Neural crest cell (in vitro differentiated cells): Measurements from ENCODE around the gene GMDS. TPM values are rescaled to one million over a fixed set of nuclear protein-coding genes. Genes with fewer than 3 reads are reported as not detected.

Experiments used
- DNase-seq: peaks from one replicate; pipeline ENCODE4 v3.0.0; 2021; ENCODE audit warnings: low read depth, mixed read lengths, low spot score
- H3K27ac Mint-ChIP-seq: one replicate; pipeline ENCODE4 v1.8.0; 2021; ENCODE audit warnings: mild to moderate bottlenecking, mixed read lengths; ENCODE audit not compliant: unreplicated experiment
- H3K27me3 Mint-ChIP-seq: 2 replicates; pipeline ENCODE4 v1.8.0; 2021; ENCODE audit warnings: low read depth, mild to moderate bottlenecking, mixed read lengths
- H3K36me3 Mint-ChIP-seq: 2 replicates; pipeline ENCODE4 v1.8.0; 2021; ENCODE audit warnings: low read depth, mild to moderate bottlenecking, mixed read lengths
- H3K4me1 Mint-ChIP-seq: 2 replicates; pipeline ENCODE4 v1.8.0; 2021; ENCODE audit warnings: mixed read lengths
- H3K4me3 Mint-ChIP-seq: one replicate; pipeline ENCODE4 v1.8.0; 2021; ENCODE audit warnings: mild to moderate bottlenecking, mixed read lengths
- H3K9me3 Mint-ChIP-seq: 2 replicates; pipeline ENCODE4 v1.8.0; 2021; ENCODE audit warnings: mixed read lengths
- total RNA-seq: library from RNA; stranded (reverse); gene quantifications from 2 replicates; pipeline ENCODE4 v1.2.1, GENCODE V29; 2021
- TF ChIP-seq, protein P1 (sequence below): fragments of 200-600 bp; sonication (generic); conservative IDR thresholded peaks from 2 replicates; pipeline ENCODE4 v1.5.0; 2021; ENCODE audit warnings: antibody characterized with exemption, mild to moderate bottlenecking

GMDS gene
- total RNA-seq, 1 donor from 2014 or later, result 16.1 TPM

DNA sequence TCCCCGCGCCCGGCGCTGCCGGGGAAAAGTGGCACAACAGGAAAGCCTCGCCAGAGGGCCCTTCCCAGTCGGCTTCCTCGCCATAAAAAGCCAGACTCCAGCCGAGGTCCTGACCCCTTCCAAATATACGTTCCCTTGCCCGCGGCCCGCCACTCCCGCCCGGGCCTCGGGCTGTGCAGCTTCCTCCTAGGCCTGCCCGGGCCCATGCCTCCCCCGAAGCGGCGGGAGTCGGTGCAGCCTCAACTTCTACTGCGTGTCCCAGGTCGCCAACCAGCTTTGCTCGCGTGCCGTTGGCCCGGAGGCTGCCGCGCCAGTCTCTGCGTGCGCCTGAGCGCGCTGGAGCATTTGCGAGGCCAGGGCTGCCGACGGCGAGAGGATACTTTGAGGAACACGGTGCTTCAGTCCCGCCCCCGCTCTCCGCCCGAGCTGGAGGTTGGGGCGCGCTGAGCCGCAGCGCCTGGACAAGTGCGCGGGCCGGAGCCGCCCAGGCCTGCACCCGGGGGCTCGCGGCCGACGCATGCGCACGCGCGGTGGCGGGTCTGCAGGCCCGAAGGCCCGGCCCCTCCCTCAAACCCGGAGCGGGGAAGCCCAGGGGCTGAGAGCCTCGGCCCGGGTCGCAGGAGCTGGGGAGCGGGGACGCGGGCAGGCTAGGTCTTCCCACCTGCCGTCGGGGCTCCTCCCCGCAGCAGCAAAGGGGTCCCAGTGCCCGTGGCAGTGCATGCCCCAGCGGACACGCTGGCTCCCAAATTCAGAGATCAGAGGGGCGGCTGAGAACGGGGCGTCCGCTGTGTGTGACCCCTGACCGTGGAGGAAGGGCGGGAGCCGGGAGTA lies 625.5 kb downstream of the GMDS start:
- Mint-ChIP-seq H3K27me3 (peaks cover 96% of the 10 kb centered on the region), H3K4me3 (no peak overlapping the region), H3K36me3 (no peaks in the 10 kb centered on the region), H3K9me3 (no peaks in the 10 kb centered on the region), H3K27ac (no peak overlapping the region), H3K4me1 (peaks cover 22% of the 10 kb centered on the region)
- TF ChIP-seq, protein P1, sequence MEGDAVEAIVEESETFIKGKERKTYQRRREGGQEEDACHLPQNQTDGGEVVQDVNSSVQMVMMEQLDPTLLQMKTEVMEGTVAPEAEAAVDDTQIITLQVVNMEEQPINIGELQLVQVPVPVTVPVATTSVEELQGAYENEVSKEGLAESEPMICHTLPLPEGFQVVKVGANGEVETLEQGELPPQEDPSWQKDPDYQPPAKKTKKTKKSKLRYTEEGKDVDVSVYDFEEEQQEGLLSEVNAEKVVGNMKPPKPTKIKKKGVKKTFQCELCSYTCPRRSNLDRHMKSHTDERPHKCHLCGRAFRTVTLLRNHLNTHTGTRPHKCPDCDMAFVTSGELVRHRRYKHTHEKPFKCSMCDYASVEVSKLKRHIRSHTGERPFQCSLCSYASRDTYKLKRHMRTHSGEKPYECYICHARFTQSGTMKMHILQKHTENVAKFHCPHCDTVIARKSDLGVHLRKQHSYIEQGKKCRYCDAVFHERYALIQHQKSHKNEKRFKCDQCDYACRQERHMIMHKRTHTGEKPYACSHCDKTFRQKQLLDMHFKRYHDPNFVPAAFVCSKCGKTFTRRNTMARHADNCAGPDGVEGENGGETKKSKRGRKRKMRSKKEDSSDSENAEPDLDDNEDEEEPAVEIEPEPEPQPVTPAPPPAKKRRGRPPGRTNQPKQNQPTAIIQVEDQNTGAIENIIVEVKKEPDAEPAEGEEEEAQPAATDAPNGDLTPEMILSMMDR, result no peak
- no peak for DNase-seq

DNA sequence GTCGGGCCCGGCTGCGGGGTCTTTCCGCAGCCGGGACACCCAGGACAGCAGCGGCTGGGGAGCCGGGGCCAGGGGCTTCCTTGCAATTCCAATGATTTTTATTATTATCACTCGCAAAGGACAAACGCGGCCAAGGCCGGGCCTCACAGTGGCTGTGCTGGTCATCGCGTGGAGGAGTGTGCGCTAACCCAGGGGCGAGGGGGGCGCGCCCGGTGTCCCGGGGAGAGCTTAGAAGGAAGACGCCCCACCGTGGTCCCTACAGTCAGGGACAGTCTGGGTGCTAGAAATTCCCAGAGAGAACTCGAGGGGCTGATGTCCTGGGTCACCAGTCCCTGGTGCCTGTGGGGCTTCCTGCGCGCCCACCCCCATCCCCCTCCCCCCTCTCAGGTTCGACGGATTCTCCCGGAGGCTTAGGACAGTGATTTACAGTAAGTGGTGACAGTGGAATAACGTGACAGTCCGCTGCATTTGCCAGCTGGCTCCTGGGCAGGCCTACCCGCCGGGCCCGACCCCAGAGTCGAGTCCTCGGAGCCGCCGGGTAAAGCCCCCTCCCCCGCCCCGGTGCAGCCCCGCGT lies 626.2 kb downstream of the GMDS start:
- H3K27ac Mint-ChIP-seq, result no peak overlapping the region
- TF ChIP-seq, protein P1, result no peak
- no peak overlapping the region for H3K4me3 Mint-ChIP-seq
- H3K9me3 Mint-ChIP-seq, result no peaks in the 10 kb centered on the region
- DNase-seq, result no peak
- H3K4me1 Mint-ChIP-seq, result peaks cover 22% of the 10 kb centered on the region
- H3K27me3 Mint-ChIP-seq, result peaks cover 89% of the 10 kb centered on the region
- H3K36me3 Mint-ChIP-seq, result no peaks in the 10 kb centered on the region

DNA sequence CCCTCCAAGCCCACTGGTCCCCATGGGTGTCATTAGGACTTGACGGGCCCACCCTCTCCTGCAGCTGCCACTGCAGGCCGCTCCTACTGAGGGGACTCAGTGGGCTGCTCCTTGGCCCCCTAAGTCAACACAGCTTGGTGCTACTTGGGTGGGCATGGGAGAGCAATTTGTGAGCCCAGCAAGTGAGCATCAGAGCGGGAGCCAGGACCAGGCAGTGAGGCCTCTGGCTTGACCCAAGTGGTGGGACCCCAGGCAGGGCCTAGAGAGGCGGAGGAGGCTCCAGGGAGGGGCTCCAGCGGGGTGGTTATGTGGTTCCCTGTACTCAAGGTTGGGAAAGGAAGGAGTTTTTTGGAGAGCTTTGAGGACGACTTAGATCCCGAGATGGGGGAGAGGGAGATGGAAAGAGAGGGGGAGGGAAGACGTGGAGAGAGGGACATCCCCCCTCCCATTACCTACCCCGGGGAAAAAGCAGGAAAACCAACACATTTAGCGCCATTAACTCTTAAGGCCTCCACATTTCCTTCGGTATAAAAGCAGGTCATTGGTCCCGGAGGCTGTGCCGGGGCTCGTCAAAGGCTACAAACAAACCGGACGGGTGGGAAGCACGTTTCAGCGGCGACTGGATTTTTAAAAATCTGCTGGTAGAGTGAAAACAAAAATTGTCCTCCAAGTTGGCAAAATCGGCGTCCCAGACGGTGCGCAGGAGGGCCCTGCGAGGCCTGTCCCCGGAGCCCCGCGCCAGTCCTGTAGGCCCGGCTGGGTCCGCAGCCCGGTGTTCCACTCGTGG lies 626.9 kb downstream of the GMDS start:
- H3K4me3 Mint-ChIP-seq, result no peak overlapping the region
- peaks cover 22% of the 10 kb centered on the region for H3K4me1 Mint-ChIP-seq
- peaks cover 89% of the 10 kb centered on the region for H3K27me3 Mint-ChIP-seq
- no peak for DNase-seq
- H3K27ac Mint-ChIP-seq, result no peak overlapping the region
- TF ChIP-seq, protein P1, result no peak
- H3K9me3 Mint-ChIP-seq, result no peaks in the 10 kb centered on the region
- no peaks in the 10 kb centered on the region for H3K36me3 Mint-ChIP-seq

DNA sequence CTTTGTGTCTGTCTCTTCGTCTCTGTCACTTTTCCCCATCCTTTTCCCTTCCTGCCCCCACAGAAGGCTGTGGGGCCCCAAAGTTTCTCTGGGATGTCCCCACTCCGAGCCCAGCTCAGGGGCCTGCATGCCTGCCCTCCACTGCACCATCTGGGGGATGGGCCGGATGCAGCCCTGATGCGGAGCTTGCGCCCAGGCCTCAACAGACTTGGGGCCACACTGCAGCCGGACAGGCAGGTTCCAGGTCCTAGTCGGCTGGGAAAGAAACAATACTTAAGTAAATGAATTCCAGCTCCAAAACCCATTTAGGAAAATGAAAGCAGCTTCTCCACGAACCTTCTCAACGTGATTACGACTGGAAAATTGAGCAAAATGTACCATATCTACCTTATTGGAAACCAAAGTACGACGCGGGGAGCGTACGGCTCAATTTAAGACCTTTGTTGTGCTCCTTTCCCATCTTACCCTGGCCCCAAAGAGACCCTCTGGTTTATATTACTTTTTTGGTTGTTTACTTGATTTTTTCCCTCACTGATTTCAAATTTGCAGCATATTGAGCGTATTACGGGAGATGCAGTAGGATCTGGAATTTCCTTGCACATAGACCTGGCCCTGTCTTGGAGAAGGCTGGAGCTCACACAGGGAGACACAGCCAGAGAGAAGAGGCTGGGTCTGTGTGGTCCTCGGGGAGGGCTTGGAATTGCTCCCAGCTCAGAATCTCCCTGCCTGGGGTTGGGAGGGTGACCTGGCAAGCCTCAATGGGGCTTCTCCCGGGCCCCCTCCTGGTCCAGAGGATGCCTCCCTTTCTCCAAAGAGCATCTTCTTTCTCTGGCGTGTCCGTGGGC lies 627.7 kb downstream of the GMDS start:
- H3K27ac Mint-ChIP-seq, result no peak overlapping the region
- peaks cover 89% of the 10 kb centered on the region for H3K27me3 Mint-ChIP-seq
- TF ChIP-seq, protein P1, result no peak
- peaks cover 24% of the 10 kb centered on the region for H3K4me1 Mint-ChIP-seq
- no peak overlapping the region for H3K4me3 Mint-ChIP-seq
- no peaks in the 10 kb centered on the region for H3K9me3 Mint-ChIP-seq
- no peak for DNase-seq
- H3K36me3 Mint-ChIP-seq, result no peaks in the 10 kb centered on the region
